ENCODE measurements around the gene MFSD12.

MFSD12 gene

GRCh38 chr19:3500429-3501101, 56.8 kb downstream of the MFSD12 start, which contains the start of gene DOHH:
TSS of gene DOHH (minus strand) at chr19:3500674. CDS start at chr19:3496814, 3,860 bp downstream.
- TF ChIP-seq POLR2A (IDR thresholded peaks at IDR 0.05; ENCODE audit: low read depth, low read length), result peak; percentile 79
- DNase-seq (ENCODE audit: insufficient read length, low spot score), result peak; percentile 99
- FAIRE-seq, result peak; percentile 61

GRCh38 chr19:3499738-3500428, 57.5 kb downstream of the MFSD12 start:
- TF ChIP-seq POLR2A (IDR thresholded peaks at IDR 0.05; ENCODE audit: low read depth, low read length), result no peak
- DNase-seq (ENCODE audit: insufficient read length, low spot score), result no peak
- no peak for FAIRE-seq

GRCh38 chr19:3497757-3498520, 59.4 kb downstream of the MFSD12 start:
- FAIRE-seq (no peak), DNase-seq (ENCODE audit: insufficient read length, low spot score) (no peak)
- no peak for TF ChIP-seq POLR2A (IDR thresholded peaks at IDR 0.05; ENCODE audit: low read depth, low read length)

GRCh38 chr19:3496392-3497273, 60.8 kb downstream of the MFSD12 start:
- FAIRE-seq, result no peak
- TF ChIP-seq POLR2A (IDR thresholded peaks at IDR 0.05; ENCODE audit: low read depth, low read length), result no peak
- no peak for DNase-seq (ENCODE audit: insufficient read length, low spot score)

- FAIRE-seq (no peak), DNase-seq (ENCODE audit: insufficient read length, low spot score) (no peak)
- no peak for TF ChIP-seq POLR2A (IDR thresholded peaks at IDR 0.05; ENCODE audit: low read depth, low read length)
Observed at GRCh38 chr19:3494559-3494958, 62.8 kb downstream of the MFSD12 start.
